Astrocyte of the cerebellum (primary cell): Measurements from ENCODE around the gene GSS.

ENCODE experiments used
- DNase-seq: peaks from one replicate; pipeline ENCODE4 v3.0.0-alpha.2; 2011; ENCODE audit warnings: low read depth
- H3K4me3 ChIP-seq: 2 replicates; pipeline ENCODE4 v1.5.1; 2011; ENCODE audit warnings: mild to moderate bottlenecking, low read depth, low read length, moderate library complexity
- in situ Hi-C: cut with HindIII; loops from 2 replicates; pipeline ENCODE4 v1.10.0; 2017; ENCODE audit warnings: low sequenced_read_pairs
- TF ChIP-seq, protein P1 (sequence below): IDR thresholded peaks from 2 replicates; pipeline ENCODE4 v1.5.1; 2012; ENCODE audit warnings: low read length, low read depth, moderate library complexity, mild to moderate bottlenecking; ENCODE audit errors: missing control alignments

The GSS gene

GRCh38 chr20:34922654-34923381 is 32.8 kb downstream of the GSS start:
- TF ChIP-seq, protein P1, sequence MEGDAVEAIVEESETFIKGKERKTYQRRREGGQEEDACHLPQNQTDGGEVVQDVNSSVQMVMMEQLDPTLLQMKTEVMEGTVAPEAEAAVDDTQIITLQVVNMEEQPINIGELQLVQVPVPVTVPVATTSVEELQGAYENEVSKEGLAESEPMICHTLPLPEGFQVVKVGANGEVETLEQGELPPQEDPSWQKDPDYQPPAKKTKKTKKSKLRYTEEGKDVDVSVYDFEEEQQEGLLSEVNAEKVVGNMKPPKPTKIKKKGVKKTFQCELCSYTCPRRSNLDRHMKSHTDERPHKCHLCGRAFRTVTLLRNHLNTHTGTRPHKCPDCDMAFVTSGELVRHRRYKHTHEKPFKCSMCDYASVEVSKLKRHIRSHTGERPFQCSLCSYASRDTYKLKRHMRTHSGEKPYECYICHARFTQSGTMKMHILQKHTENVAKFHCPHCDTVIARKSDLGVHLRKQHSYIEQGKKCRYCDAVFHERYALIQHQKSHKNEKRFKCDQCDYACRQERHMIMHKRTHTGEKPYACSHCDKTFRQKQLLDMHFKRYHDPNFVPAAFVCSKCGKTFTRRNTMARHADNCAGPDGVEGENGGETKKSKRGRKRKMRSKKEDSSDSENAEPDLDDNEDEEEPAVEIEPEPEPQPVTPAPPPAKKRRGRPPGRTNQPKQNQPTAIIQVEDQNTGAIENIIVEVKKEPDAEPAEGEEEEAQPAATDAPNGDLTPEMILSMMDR, result no peak
- no peak overlapping the region for H3K4me3 ChIP-seq
- peak; percentile 71 for DNase-seq
- in situ Hi-C loops, result loop anchor here (5.0 kb wide), 1 partner anchor 61 kb away; no protein-coding TSS in a partner anchor

- no peak overlapping the region for H3K4me3 ChIP-seq
- no peak for DNase-seq
- TF ChIP-seq, protein P1, result no peak
- in situ Hi-C loops, result loop anchor here (5.0 kb wide), 1 partner anchor 59 kb away; no protein-coding TSS in a partner anchor
Measured at GRCh38 chr20:34921436-34921835, 34.2 kb downstream of the GSS start.

DNA sequence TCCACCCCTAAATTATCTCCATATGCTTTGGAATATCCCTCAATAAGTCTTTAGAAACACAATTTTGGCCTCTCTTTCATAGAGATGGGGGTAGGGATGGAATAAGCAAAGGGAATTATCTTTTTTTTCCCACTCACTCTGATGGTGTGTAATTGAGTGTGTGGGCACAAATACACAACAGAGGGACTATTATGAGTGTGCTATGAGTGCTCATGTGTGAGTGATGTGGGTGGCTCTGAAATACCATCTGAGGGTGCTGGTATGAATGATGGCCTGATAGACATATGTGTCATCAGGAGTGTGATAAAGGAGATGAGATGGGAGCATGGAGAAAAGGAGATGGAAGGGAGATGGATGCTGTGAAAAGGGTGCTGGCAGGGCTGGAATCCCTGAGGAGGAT is 35.6 kb downstream of the GSS start:
- TF ChIP-seq, protein P1, result no peak
- in situ Hi-C loops, result loop anchor here (5.0 kb wide), 1 partner anchor 58 kb away; no protein-coding TSS in a partner anchor
- DNase-seq, result no peak
- no peak overlapping the region for H3K4me3 ChIP-seq

GRCh38 chr20:34916774-34917354 is 38.7 kb downstream of the GSS start:
- in situ Hi-C loops, result no loop called here
- H3K4me3 ChIP-seq, result no peak overlapping the region
- TF ChIP-seq, protein P1, result no peak
- DNase-seq, result no peak

GRCh38 chr20:34915749-34916455 is 39.7 kb downstream of the GSS start:
- TF ChIP-seq, protein P1, result no peak
- DNase-seq, result no peak
- H3K4me3 ChIP-seq, result no peak overlapping the region
- in situ Hi-C loops, result no loop called here

DNA sequence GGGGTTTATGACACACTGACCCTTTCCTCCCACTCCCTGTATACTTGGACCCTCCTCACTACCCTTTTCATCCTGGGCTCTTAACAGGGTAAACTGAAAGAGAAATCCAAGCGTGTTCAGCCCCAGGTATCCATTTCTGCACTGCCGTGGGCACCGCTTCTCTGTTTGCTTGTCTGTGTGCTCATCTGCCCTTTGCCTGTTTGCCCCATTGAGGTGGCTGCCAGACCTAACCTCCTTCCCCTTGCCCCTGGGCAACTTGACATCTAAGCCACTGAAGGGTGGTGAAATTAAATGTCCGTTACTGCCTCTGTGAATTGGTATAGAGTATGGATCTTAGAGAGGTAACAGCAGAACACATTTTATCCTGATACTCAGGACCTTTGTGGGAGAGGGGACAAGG is 40.5 kb downstream of the GSS start:
- TF ChIP-seq, protein P1, result no peak
- in situ Hi-C loops, result no loop called here
- H3K4me3 ChIP-seq, result no peak overlapping the region
- DNase-seq, result no peak
